K562 (cell line): ENCODE data around the gene LBH. TPM values are rescaled to one million over a fixed set of nuclear protein-coding genes. Genes with fewer than 3 reads are reported as not detected.

ENCODE experiments used
- BRD9 ChIP-seq: fragments of 450-650 bp; IDR thresholded peaks from 2 replicates; pipeline ENCODE4 v1.6.1; 2018; ENCODE audit warnings: low read depth; ENCODE audit not compliant: partially characterized antibody
- CBFA2T2 ChIP-seq: fragments of 450-650 bp; conservative IDR thresholded peaks from 2 replicates; pipeline ENCODE4 v1.6.1; 2017; ENCODE audit warnings: mild to moderate bottlenecking
- CBFA2T3 ChIP-seq: fragments of 450-650 bp; IDR thresholded peaks from 2 replicates; pipeline ENCODE4 v1.6.1; 2017
- CBX1 ChIP-seq: sonication (generic); IDR thresholded peaks from 2 replicates; pipeline ENCODE4 v1.6.1; 2016; ENCODE audit warnings: antibody characterized with exemption, low read depth, mild to moderate bottlenecking
- CLOCK ChIP-seq: fragments of 250-450 bp; sonication (Bioruptor Pico); IDR thresholded peaks from 2 replicates; pipeline ENCODE4 v1.4.0; 2020; ENCODE audit warnings: mild to moderate bottlenecking, moderate library complexity, borderline replicate concordance
- EWSR1 ChIP-seq: fragments of 450-650 bp; IDR thresholded peaks from 2 replicates; pipeline ENCODE4 v1.6.1; 2018; ENCODE audit warnings: borderline replicate concordance, mild to moderate bottlenecking, low read depth, moderate library complexity; ENCODE audit not compliant: partially characterized antibody
- HDAC1 ChIP-seq, 2 experiments: fragments of 450-650 bp; IDR thresholded peaks; 2 replicates each; pipeline ENCODE4 v1.6.1; 2016 to 2017; ENCODE audit warnings: inconsistent platforms in 1 of 2, mild to moderate bottlenecking in 1 of 2, moderate library complexity in 1 of 2
- HNRNPL ChIP-seq: fragments of 200-400 bp; formaldehyde crosslinking; IDR thresholded peaks from 2 replicates; pipeline ENCODE4 v1.6.1; 2017; ENCODE audit warnings: low read depth, mild to moderate bottlenecking, low read length
- IRF9 ChIP-seq: fragments of 450-650 bp; IDR thresholded peaks from 2 replicates; pipeline ENCODE4 v1.6.1; 2016; ENCODE audit warnings: missing biosample characterization, missing genetic modification characterization
- LEF1 ChIP-seq: fragments of 450-650 bp; IDR thresholded peaks from 2 replicates; pipeline ENCODE4 v1.6.1; 2016; ENCODE audit warnings: mild to moderate bottlenecking
- NFYB ChIP-seq: IDR thresholded peaks from 2 replicates; pipeline ENCODE4 v1.6.1; 2011; ENCODE audit warnings: mild to moderate bottlenecking, moderate library complexity; ENCODE audit not compliant: insufficient read length; ENCODE audit errors: extremely low read depth
- PHF20 ChIP-seq: fragments of 450-650 bp; IDR thresholded peaks from 2 replicates; pipeline ENCODE4 v1.6.1; 2018; ENCODE audit not compliant: partially characterized antibody
- POU5F1 ChIP-seq: fragments of 150-350 bp; IDR thresholded peaks from 2 replicates; pipeline ENCODE4 v1.6.1; 2014; ENCODE audit warnings: borderline replicate concordance, low read length, low read depth, mild to moderate bottlenecking; ENCODE audit not compliant: partially characterized antibody
- RBM14 ChIP-seq: fragments of 200-400 bp; formaldehyde crosslinking; IDR thresholded peaks from 2 replicates; pipeline ENCODE4 v1.6.1; 2018; ENCODE audit warnings: low read depth, mild to moderate bottlenecking, low read length, moderate library complexity, borderline replicate concordance; ENCODE audit not compliant: insufficient read depth
- RBM25 ChIP-seq: fragments of 200-400 bp; formaldehyde crosslinking; IDR thresholded peaks from 2 replicates; pipeline ENCODE4 v1.6.1; 2018; ENCODE audit warnings: low read length, low read depth, moderate library complexity; ENCODE audit not compliant: severe bottlenecking
- RHOXF2B ChIP-seq: fragments of 250-450 bp; sonication (Bioruptor Pico); conservative IDR thresholded peaks from 2 replicates; pipeline ENCODE4 v1.5.1; 2021
- SAFB ChIP-seq: fragments of 200-400 bp; formaldehyde crosslinking; IDR thresholded peaks from 2 replicates; pipeline ENCODE4 v1.6.1; 2017; ENCODE audit warnings: low read depth, low read length, borderline replicate concordance
- SOX6 ChIP-seq: fragments of 450-650 bp; IDR thresholded peaks from 2 replicates; pipeline ENCODE4 v1.6.1; 2014; ENCODE audit warnings: mild to moderate bottlenecking
- THRA ChIP-seq: fragments of 450-650 bp; IDR thresholded peaks from 2 replicates; pipeline ENCODE4 v1.6.1; 2017; ENCODE audit warnings: mild to moderate bottlenecking, moderate library complexity
- USF2 ChIP-seq: sonication (generic); formaldehyde crosslinking; IDR thresholded peaks from 2 replicates; pipeline ENCODE4 v1.5.0; 2020; ENCODE audit warnings: missing genetic modification reagents
- ZBTB17 ChIP-seq: fragments of 450-650 bp; formaldehyde crosslinking; IDR thresholded peaks from 2 replicates; pipeline ENCODE4 v1.4.0; 2020; ENCODE audit warnings: mild to moderate bottlenecking
- ZNF384 ChIP-seq: IDR thresholded peaks from 2 replicates; pipeline ENCODE4 v1.6.1; 2012; ENCODE audit warnings: low read depth, low read length, improper control_type of control experiment
- ZNF444 ChIP-seq: fragments of 250-450 bp; sonication (Bioruptor Pico); IDR thresholded peaks from 2 replicates; pipeline ENCODE4 v1.4.0; 2020; ENCODE audit warnings: mild to moderate bottlenecking, moderate library complexity
- ZNF445 ChIP-seq: fragments of 250-450 bp; sonication (Bioruptor Pico); IDR thresholded peaks from 2 replicates; pipeline ENCODE4 v1.4.0; 2020; ENCODE audit warnings: low read depth, mild to moderate bottlenecking, moderate library complexity
- polyA plus RNA-seq, 8 experiments: library from polyadenylated mRNA; depleted of rRNA in 4 of 8; stranded (reverse) in 5 of 8; unstranded in 3 of 8; fragments of >200 nt; fragmentation: Nextera tagmentation in 2 of 8; fragmentation: Illumina TruSeq in 1 of 8; extraction: Ambion mirVana in 2 of 8; extraction: Trizol in 1 of 8; gene quantifications; 2 replicates each; pipeline versions ENCODE4 v1.2.1 to v1.2.3, GENCODE V29; 2011 to 2014; ENCODE audit warnings: inconsistent platforms in 1 of 8, missing spikeins in 1 of 8
- total RNA-seq, 7 experiments: library from RNA; depleted of rRNA in 6 of 7; stranded (reverse); fragments of >200 nt in 6 of 7; fragmentation: Illumina TruSeq in 2 of 7; extraction: Trizol in 2 of 7; gene quantifications; 2 replicates each; pipeline versions ENCODE4 v1.2.1 to v1.2.3, GENCODE V29; 2011 to 2021; ENCODE audit warnings: low replicate concordance in 1 of 7

The LBH gene
- total and polyA plus RNA-seq, 9 of the 15 experiments (the other 6 are each of a cell fraction or from before 2014, with no cell fraction given), result 3.1 to 13.4 (median 7.4) TPM

- TF ChIP-seq CLOCK (CRISPR knock-in tag) (no peak), EWSR1 (no peak), ZNF444 (CRISPR knock-in tag) (no peak), HDAC1 (IDR thresholded peaks at IDR 0.05) (peak in 1 of 2 experiments; percentile 45; a peak in 1 of 4 replicates), PHF20 (peak; percentile 48), CBFA2T2 (peak; percentile 56), SOX6 (0 out of 2 replicates have a peak, but pooled peaks have one; percentile 51), HNRNPL (no peak), USF2 (CRISPR knock-in tag) (no peak), THRA (no peak), ZNF445 (CRISPR knock-in tag) (no peak), RBM25 (peak; percentile 85), LEF1 (no peak), IRF9 (tag) (no peak), ZNF384 (no peak), RBM14 (no peak), CBX1 (peak; percentile 74; the same call in 1 of the 2 replicates), CBFA2T3 (peak; percentile 69), RHOXF2B (no peak), POU5F1 (no peak), NFYB (no peak), SAFB (no peak), ZBTB17 (CRISPR knock-in tag) (no peak), BRD9 (no peak)
Measured at GRCh38 chr2:30234180-30234971, 3.0 kb downstream of the LBH start (continued).
